ENCODE results near the gene LAX1.

LAX1 gene

GRCh38 chr1:203765029-203765837 lies at the start of gene LAX1:
TSS of gene LAX1 (plus strand) at chr1:203765183. CDS start at chr1:203765566, 383 bp downstream.
- H3F3A ChIP-seq (ENCODE audit: control insufficient read depth, insufficient read depth): no peaks in the 10 kb centered on the region
- H3K36me3 ChIP-seq (ENCODE audit: control insufficient read depth, low read length): no peaks in the 10 kb centered on the region
- no peaks in the 10 kb centered on the region for H4K20me1 ChIP-seq (ENCODE audit: control insufficient read depth, insufficient read depth, low read depth, low read length)
- H3K9me2 ChIP-seq (replicated peaks; ENCODE audit: control insufficient read depth, low read length): no peaks in the 10 kb centered on the region
- peak within 1 kb of the TSS; percentile 1; the same call in 1 of the 2 replicates for H3K4me2 ChIP-seq (ENCODE audit: low read length)
- no peak within 1 kb of the TSS; the same call in 1 of the 2 replicates for H3K4me3 ChIP-seq (ENCODE audit: low read length)
- TF ChIP-seq CTCF (IDR thresholded peaks at IDR 0.05; ENCODE audit: low read depth, low read length, poor library complexity, severe bottlenecking) (no peak), EZH2phosphoT487 (IDR thresholded peaks at IDR 0.05; ENCODE audit: borderline replicate concordance, low read length) (no peak)
- H3K9me3 ChIP-seq (ENCODE audit: control insufficient read depth, insufficient read depth, low read length): no peaks in the 10 kb centered on the region
- no peak within 1 kb of the TSS for H3K27ac ChIP-seq (ENCODE audit: low read depth, low read length)
- peaks cover 14% of the 10 kb centered on the region for H3K4me1 ChIP-seq (ENCODE audit: control insufficient read depth, low read length)
- H3K27me3 ChIP-seq (ENCODE audit: control insufficient read depth, low read length): no peaks in the 10 kb centered on the region; the same call in 1 of the 2 replicates
- H3K79me2 ChIP-seq (ENCODE audit: control insufficient read depth, low read length): no peaks in the 10 kb centered on the region

GRCh38 chr1:203717120-203717519 lies 47.9 kb upstream of the LAX1 start:
- Histone ChIP-seq H3K27me3 (ENCODE audit: control insufficient read depth, low read length) (no peaks in the 10 kb centered on the region), H3K36me3 (ENCODE audit: control insufficient read depth, low read length) (no peaks in the 10 kb centered on the region), H3K79me2 (ENCODE audit: control insufficient read depth, low read length) (no peaks in the 10 kb centered on the region), H3K4me3 (ENCODE audit: low read length) (no peak overlapping the region), H3K27ac (ENCODE audit: low read depth, low read length) (no peak overlapping the region), H3K4me1 (ENCODE audit: control insufficient read depth, low read length) (no peaks in the 10 kb centered on the region), H3K4me2 (ENCODE audit: low read length) (no peak overlapping the region), H3K9me3 (ENCODE audit: control insufficient read depth, insufficient read depth, low read length) (no peaks in the 10 kb centered on the region), H3K9me2 (replicated peaks; ENCODE audit: control insufficient read depth, low read length) (no peaks in the 10 kb centered on the region), H4K20me1 (ENCODE audit: control insufficient read depth, insufficient read depth, low read depth, low read length) (no peaks in the 10 kb centered on the region), H3F3A (ENCODE audit: control insufficient read depth, insufficient read depth) (no peaks in the 10 kb centered on the region)
- TF ChIP-seq EZH2phosphoT487 (IDR thresholded peaks at IDR 0.05; ENCODE audit: borderline replicate concordance, low read length) (no peak), CTCF (IDR thresholded peaks at IDR 0.05; ENCODE audit: low read depth, low read length, poor library complexity, severe bottlenecking) (no peak)

- no peaks in the 10 kb centered on the region for H3K36me3 ChIP-seq (ENCODE audit: control insufficient read depth, low read length)
- H4K20me1 ChIP-seq (ENCODE audit: control insufficient read depth, insufficient read depth, low read depth, low read length): no peaks in the 10 kb centered on the region
- no peak for TF ChIP-seq CTCF (IDR thresholded peaks at IDR 0.05; ENCODE audit: low read depth, low read length, poor library complexity, severe bottlenecking)
- TF ChIP-seq EZH2phosphoT487 (IDR thresholded peaks at IDR 0.05; ENCODE audit: borderline replicate concordance, low read length): no peak
- H3K27me3 ChIP-seq (ENCODE audit: control insufficient read depth, low read length): no peaks in the 10 kb centered on the region
- H3K9me3 ChIP-seq (ENCODE audit: control insufficient read depth, insufficient read depth, low read length): no peaks in the 10 kb centered on the region
- no peak overlapping the region for H3K4me3 ChIP-seq (ENCODE audit: low read length)
- no peaks in the 10 kb centered on the region for H3K4me1 ChIP-seq (ENCODE audit: control insufficient read depth, low read length)
- no peaks in the 10 kb centered on the region for H3F3A ChIP-seq (ENCODE audit: control insufficient read depth, insufficient read depth)
- no peak overlapping the region for H3K4me2 ChIP-seq (ENCODE audit: low read length)
- no peaks in the 10 kb centered on the region for H3K79me2 ChIP-seq (ENCODE audit: control insufficient read depth, low read length)
- H3K9me2 ChIP-seq (replicated peaks; ENCODE audit: control insufficient read depth, low read length): no peaks in the 10 kb centered on the region
- no peak overlapping the region for H3K27ac ChIP-seq (ENCODE audit: low read depth, low read length)
These were observed 44.7 kb upstream of the LAX1 start for GRCh38 chr1:203720242-203720641.

All from DOHH2 (cell line).